GM12874 (cell line): ENCODE measurements around the gene SLC22A16.

Experiments used
- CTCF ChIP-seq: IDR thresholded peaks from 2 replicates; pipeline ENCODE4 v1.5.1; 2011; ENCODE audit warnings: low read depth, mild to moderate bottlenecking, control low read depth, low read length, moderate library complexity; ENCODE audit not compliant: insufficient read depth

SLC22A16 gene

GRCh38 chr6:110385458-110385863 is 91.0 kb downstream of the SLC22A16 start:
- no peak for TF ChIP-seq CTCF

GRCh38 chr6:110378552-110378951 is 97.9 kb downstream of the SLC22A16 start:
- TF ChIP-seq CTCF = no peak
